ENCODE measurements around the gene FLVCR2.

The FLVCR2 gene, protein sequence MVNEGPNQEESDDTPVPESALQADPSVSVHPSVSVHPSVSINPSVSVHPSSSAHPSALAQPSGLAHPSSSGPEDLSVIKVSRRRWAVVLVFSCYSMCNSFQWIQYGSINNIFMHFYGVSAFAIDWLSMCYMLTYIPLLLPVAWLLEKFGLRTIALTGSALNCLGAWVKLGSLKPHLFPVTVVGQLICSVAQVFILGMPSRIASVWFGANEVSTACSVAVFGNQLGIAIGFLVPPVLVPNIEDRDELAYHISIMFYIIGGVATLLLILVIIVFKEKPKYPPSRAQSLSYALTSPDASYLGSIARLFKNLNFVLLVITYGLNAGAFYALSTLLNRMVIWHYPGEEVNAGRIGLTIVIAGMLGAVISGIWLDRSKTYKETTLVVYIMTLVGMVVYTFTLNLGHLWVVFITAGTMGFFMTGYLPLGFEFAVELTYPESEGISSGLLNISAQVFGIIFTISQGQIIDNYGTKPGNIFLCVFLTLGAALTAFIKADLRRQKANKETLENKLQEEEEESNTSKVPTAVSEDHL

DNA sequence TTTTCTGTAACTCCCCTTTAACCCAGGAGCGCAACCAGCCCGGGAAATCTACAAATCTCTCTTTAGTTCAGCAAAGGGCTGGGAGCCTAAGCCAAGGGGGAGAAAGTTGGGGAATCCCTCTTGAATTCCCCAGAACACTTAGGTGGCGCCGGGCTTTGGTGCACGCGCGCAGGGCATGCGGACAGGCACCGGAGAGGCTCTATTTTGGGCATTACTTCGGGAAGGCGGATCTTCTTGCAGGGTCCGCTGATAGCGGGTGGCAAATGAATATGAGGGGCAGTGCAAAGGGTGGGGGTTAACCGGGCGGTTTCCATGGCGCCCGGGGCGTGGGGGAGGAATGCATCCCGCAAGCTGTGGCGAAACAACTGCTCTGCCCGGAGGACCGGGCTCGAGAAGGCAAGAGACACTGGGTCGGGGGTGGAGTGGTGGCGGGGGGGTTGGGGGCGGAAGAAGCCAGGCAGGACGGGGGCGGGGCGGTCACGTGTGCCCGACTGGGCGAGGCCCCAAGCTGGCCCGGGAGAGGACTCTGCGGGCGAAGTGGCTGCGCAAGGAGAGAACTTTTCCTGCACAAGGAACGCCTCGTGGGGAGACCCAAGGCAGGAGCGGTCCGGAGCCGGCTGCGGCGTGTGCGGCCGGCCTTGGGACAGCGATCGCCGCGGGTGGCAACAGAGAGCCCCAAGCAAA, at the start of gene FLVCR2:
Gene FLVCR2 (plus strand): TSS at position 519 of the 684 bp plus-strand sequence. CDS start 353 bp downstream, outside the sequence.
- H3K4me1 ChIP-seq (ENCODE audit: insufficient read depth, low read length), result peaks cover 17% of the 10 kb centered on the region
- H3K27me3 ChIP-seq (ENCODE audit: insufficient read depth, low read length), result peaks cover 2% of the 10 kb centered on the region
- H3K9me3 ChIP-seq (ENCODE audit: low read length), result peaks cover 2% of the 10 kb centered on the region
- no peaks in the 10 kb centered on the region for H3K36me3 ChIP-seq (ENCODE audit: insufficient read depth, low read length)
- H2AFZ ChIP-seq (ENCODE audit: low read depth, low read length), result peak within 1 kb of the TSS; percentile 77
- H3K4me3 ChIP-seq (ENCODE audit: low read length), result peak within 1 kb of the TSS; percentile 52

DNA sequence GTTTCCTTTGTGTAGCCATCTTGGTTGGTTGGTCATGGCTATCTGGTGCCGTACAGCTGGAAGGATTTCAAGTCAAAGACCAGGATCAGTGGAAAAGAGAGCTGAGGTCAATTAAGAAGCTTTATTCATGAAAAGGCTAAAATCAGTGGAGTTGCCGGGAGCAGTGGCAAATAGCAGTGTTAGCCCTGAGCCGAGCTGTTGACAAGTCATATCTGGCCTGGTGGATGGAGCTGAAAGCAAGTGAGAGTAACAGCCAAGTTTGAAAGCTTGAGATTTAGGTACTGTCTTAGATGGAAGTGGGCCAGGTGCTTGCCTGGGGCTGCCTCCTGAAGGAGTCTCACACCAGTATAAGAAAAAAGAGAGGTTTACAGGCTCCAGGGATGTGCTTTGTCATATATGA, 47.2 kb upstream of the FLVCR2 start:
- Histone ChIP-seq H3K4me1 (ENCODE audit: insufficient read depth, low read length) (no peaks in the 10 kb centered on the region), H2AFZ (ENCODE audit: low read depth, low read length) (no peak overlapping the region), H3K4me3 (ENCODE audit: low read length) (no peak overlapping the region), H3K36me3 (ENCODE audit: insufficient read depth, low read length) (no peaks in the 10 kb centered on the region), H3K27me3 (ENCODE audit: insufficient read depth, low read length) (peaks cover 3% of the 10 kb centered on the region), H3K9me3 (ENCODE audit: low read length) (no peaks in the 10 kb centered on the region)

DNA sequence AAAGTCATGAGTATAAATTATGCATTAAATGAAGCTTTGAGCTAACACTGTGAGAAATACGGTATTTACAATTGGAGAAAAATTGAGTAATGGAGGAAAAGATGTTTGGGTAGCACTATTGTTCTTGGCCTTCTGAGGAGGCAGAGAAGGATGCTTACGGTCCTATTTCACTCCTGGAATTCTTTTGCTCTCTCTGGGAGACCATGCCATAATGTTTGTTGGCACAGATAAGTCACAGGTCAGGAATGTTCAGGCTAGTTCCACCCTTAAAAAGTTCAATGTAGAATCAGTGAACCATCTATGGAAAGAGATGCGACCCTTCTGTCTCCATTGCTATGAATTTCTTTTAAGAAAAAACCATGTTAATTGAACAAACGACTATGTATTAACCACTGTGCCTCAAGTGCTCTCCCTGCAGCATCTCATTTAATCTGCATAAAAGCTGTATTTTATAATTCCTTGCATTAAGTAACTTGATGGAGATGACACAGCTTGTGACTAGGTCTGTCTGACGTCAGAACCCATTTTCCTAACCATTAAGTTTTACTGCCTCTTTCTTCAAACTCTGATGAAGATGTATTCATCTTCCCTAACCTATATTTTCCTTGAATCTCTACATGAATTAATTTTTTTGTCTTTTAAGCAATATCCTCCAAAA, 46.6 kb upstream of the FLVCR2 start:
- no peaks in the 10 kb centered on the region for H3K4me1 ChIP-seq (ENCODE audit: insufficient read depth, low read length)

DNA sequence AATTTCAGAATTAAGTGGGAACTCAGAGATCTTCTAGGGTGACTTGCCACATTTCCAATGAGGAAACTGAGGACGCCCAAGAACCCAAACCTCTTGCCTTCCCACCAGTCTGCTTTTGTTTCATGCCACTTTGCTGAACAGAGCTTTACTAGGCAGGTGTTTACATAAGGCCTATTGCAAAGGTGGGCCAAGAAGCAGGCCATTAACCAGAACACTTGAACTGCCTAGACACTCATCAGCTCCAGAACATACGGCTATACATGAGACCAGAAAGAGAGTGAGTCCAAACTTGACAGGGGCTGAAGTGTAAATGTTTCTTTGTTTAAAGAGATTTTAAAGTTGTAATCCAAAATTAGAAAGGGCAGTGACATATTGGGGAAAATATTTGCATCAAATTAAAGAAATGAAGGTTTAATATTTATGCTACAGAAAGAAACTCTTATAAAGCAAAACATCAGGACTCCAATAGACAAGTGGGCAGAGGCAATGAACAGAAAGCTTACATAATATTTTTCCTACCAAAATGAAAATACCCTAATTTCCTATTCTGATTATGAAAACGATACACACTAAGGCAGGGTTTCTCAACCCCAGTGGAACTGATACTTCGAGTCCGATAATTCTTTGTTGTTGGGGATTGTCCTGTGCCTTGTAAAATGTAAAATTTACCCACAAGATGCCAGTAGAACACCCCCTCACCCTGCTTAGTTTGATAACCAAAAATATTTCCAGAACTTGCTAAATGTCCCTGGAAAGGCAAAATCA, 44.4 kb upstream of the FLVCR2 start:
- Histone ChIP-seq H3K4me3 (ENCODE audit: low read length) (no peak overlapping the region), H3K36me3 (ENCODE audit: insufficient read depth, low read length) (no peaks in the 10 kb centered on the region)

More for the DNA sequence above, 46.6 kb upstream of the FLVCR2 start:
- Histone ChIP-seq H3K36me3 (ENCODE audit: insufficient read depth, low read length) (no peaks in the 10 kb centered on the region), H2AFZ (ENCODE audit: low read depth, low read length) (no peak overlapping the region), H3K4me3 (ENCODE audit: low read length) (no peak overlapping the region), H3K27me3 (ENCODE audit: insufficient read depth, low read length) (peaks cover 3% of the 10 kb centered on the region), H3K9me3 (ENCODE audit: low read length) (no peaks in the 10 kb centered on the region)

DNA sequence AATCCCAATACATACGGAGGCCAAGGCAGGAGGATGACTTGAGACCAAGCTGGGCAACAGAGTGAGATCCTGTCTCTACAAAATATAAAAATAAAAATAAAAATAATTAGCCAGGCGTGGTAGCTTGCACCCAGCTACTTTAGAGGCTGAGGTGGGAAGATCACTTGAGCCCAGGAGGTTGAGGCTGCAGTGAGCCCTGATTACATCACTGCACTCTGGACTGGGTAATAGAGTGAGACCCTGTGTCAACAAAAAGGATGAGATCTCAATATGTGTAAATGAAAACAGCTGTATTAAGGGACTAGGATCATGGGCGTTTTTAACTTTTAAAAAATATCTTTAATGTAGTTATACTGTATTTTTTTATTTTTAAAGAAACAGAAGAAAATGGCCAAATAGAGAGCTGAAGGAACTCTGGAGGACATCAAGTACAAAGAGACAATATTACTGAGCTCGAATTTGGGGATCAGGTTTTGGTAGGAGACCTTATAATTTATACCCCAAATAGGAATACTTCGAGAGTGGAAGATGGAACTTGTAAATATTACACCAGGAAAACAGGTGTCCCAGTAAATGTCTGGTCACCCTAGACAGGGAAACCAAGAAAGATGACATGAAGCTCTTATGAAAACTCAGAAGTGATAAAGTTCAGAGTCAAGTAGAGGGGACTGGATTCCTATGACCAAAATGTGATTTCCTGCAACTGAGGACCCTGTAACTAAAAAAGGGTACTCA, 43.1 kb upstream of the FLVCR2 start:
- Histone ChIP-seq H3K27me3 (ENCODE audit: insufficient read depth, low read length) (peaks cover 3% of the 10 kb centered on the region), H3K36me3 (ENCODE audit: insufficient read depth, low read length) (no peaks in the 10 kb centered on the region), H3K4me1 (ENCODE audit: insufficient read depth, low read length) (no peaks in the 10 kb centered on the region), H3K9me3 (ENCODE audit: low read length) (no peaks in the 10 kb centered on the region), H2AFZ (ENCODE audit: low read depth, low read length) (no peak overlapping the region), H3K4me3 (ENCODE audit: low read length) (no peak overlapping the region)

More for the DNA sequence above, 44.4 kb upstream of the FLVCR2 start:
- H3K9me3 ChIP-seq (ENCODE audit: low read length), result no peaks in the 10 kb centered on the region
- peaks cover 3% of the 10 kb centered on the region for H3K27me3 ChIP-seq (ENCODE audit: insufficient read depth, low read length)
- H2AFZ ChIP-seq (ENCODE audit: low read depth, low read length), result no peak overlapping the region
- H3K4me1 ChIP-seq (ENCODE audit: insufficient read depth, low read length), result no peaks in the 10 kb centered on the region

DNA sequence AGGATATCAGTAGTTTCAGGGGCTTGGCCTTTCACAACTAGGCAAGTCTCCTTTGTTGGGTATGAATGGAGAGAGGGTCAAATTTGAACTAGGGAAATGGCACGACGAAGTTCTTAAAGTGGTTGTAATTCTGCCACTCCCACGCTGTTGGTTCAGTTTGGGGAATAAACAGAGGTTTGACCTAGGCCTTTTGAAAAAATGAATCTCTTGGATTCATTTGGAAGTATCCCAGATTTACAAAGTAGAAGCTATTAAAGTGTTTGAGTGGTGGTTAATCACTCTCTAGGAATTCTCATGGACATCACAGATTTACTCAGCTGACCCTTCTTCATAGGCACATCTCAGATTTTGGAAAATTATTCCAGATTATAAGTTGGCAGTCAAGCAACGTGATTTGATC, 41.3 kb upstream of the FLVCR2 start:
- Histone ChIP-seq H3K9me3 (ENCODE audit: low read length) (no peaks in the 10 kb centered on the region), H3K27me3 (ENCODE audit: insufficient read depth, low read length) (peaks cover 3% of the 10 kb centered on the region), H3K4me1 (ENCODE audit: insufficient read depth, low read length) (no peaks in the 10 kb centered on the region), H3K4me3 (ENCODE audit: low read length) (no peak overlapping the region), H3K36me3 (ENCODE audit: insufficient read depth, low read length) (no peaks in the 10 kb centered on the region), H2AFZ (ENCODE audit: low read depth, low read length) (no peak overlapping the region)

DNA sequence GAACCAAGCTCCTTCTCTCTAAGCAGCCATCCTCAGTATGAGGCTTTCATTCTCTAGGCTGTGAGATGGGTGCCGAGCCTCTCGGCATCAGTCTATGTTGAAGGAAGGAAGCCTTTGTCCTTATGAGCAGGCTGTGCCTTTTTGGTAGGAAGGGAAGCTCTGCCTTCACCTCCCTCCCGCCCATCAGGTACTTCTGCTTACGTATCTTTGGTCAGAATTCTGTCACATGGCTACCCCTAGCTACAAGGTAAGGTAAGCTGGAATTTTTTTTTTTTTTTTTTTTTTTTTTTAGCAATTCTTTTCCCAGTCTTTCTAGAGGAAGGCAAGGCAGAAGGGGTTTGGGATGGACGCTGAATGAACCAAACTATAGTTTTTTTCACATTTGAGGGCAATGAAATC, 39.3 kb upstream of the FLVCR2 start:
- H3K9me3 ChIP-seq (ENCODE audit: low read length), result no peaks in the 10 kb centered on the region
- H3K4me1 ChIP-seq (ENCODE audit: insufficient read depth, low read length), result no peaks in the 10 kb centered on the region
- H2AFZ ChIP-seq (ENCODE audit: low read depth, low read length), result no peak overlapping the region
- no peak overlapping the region for H3K4me3 ChIP-seq (ENCODE audit: low read length)
- H3K27me3 ChIP-seq (ENCODE audit: insufficient read depth, low read length), result peaks cover 3% of the 10 kb centered on the region
- no peaks in the 10 kb centered on the region for H3K36me3 ChIP-seq (ENCODE audit: insufficient read depth, low read length)

DNA sequence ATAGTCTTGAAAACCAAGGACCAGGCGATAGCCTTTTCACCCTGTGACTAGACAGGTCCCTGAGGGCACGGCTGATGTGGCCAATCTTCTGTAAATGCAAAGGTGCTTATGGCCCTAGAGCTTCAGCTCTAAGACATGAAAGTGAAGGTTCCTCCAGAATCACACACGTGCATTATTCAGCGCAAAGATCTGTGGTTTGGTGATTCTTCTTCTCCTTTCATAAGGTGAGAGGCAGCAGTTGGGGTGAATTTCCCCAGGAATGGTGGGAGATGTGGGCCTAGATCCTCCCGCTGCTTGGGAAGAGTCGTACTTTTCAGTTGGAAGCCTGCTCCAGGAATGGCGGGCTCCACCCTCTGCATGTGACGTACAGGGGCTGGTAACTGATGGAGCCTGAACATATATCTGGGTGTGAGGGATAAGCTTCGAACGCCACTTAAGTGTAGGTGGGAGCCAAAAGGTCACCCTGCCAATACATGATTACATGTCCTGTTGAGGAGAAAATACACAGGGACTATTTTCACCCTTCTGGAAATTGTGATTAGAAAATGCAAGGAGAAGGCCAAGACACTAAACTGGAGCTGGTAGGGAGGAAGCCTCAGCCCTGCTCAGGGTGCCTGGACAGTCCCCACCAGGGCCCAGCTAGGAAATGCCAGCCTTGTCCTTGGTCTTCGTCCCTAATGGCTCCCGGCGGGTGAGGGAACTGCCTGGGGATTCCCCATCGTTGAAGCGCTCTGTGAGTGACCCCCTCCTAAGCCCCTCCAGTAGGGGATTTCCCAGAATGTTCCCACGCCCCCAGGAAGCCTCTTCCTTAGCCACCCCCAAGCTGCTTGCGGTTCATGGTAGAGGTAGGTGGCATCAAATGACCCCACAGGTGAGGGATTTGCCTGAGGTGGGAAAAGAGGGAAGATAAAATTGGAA, 38.6 kb upstream of the FLVCR2 start:
- H3K4me3 ChIP-seq (ENCODE audit: low read length), result no peak overlapping the region
- H3K4me1 ChIP-seq (ENCODE audit: insufficient read depth, low read length), result no peaks in the 10 kb centered on the region
- peaks cover 3% of the 10 kb centered on the region for H3K27me3 ChIP-seq (ENCODE audit: insufficient read depth, low read length)
- H2AFZ ChIP-seq (ENCODE audit: low read depth, low read length), result no peak overlapping the region
- H3K9me3 ChIP-seq (ENCODE audit: low read length), result no peaks in the 10 kb centered on the region
- no peaks in the 10 kb centered on the region for H3K36me3 ChIP-seq (ENCODE audit: insufficient read depth, low read length)

DNA sequence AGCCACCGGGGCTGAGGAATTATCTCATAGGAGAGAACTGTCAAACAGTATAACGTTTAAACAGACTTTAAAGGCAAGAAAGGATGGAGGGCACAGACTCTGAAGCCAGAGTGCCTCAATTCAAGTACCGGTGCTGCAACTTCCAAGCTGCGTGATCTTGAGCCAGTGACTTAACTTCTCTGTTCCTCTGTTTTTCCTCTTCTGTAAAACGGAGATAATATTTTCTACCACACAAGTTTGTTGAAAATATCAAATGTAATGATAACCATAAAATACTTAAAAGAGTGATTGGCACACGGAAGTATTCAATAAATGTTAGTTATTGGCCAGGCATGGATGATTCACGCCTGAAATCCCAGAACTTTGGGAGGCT, 38.0 kb upstream of the FLVCR2 start:
- no peak overlapping the region for H3K4me3 ChIP-seq (ENCODE audit: low read length)
- H3K27me3 ChIP-seq (ENCODE audit: insufficient read depth, low read length), result peaks cover 3% of the 10 kb centered on the region
- no peaks in the 10 kb centered on the region for H3K9me3 ChIP-seq (ENCODE audit: low read length)
- no peaks in the 10 kb centered on the region for H3K36me3 ChIP-seq (ENCODE audit: insufficient read depth, low read length)
- H3K4me1 ChIP-seq (ENCODE audit: insufficient read depth, low read length), result no peaks in the 10 kb centered on the region
- no peak overlapping the region for H2AFZ ChIP-seq (ENCODE audit: low read depth, low read length)

DNA sequence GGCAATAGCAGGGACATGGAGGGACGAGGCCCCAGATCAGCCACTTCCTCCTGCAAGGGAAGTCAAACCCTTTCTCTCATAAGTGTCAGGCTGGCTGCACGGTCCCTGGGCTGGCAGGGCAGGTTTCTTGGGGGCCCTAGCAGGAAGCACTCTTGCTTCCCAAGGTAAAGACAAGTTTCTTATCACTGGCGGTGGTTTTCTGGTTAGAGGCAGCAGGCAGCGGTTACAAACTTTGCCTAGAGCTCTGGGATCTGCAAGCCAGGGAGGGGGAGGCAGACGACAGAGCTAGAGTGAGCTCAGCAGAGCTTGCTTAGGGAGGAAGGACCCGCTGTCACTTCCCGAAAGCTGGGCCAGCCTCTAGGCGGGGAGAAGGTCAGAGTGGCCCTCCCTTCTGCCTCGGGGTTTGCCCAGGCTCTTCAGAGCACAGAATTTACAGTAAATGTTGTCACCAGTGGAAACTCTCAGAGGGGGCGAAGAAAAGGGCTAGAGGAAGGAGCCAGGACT, 35.8 kb upstream of the FLVCR2 start:
- Histone ChIP-seq H3K9me3 (ENCODE audit: low read length) (no peaks in the 10 kb centered on the region), H3K27me3 (ENCODE audit: insufficient read depth, low read length) (no peaks in the 10 kb centered on the region), H2AFZ (ENCODE audit: low read depth, low read length) (no peak overlapping the region), H3K4me3 (ENCODE audit: low read length) (no peak overlapping the region), H3K36me3 (ENCODE audit: insufficient read depth, low read length) (no peaks in the 10 kb centered on the region), H3K4me1 (ENCODE audit: insufficient read depth, low read length) (no peaks in the 10 kb centered on the region)

DNA sequence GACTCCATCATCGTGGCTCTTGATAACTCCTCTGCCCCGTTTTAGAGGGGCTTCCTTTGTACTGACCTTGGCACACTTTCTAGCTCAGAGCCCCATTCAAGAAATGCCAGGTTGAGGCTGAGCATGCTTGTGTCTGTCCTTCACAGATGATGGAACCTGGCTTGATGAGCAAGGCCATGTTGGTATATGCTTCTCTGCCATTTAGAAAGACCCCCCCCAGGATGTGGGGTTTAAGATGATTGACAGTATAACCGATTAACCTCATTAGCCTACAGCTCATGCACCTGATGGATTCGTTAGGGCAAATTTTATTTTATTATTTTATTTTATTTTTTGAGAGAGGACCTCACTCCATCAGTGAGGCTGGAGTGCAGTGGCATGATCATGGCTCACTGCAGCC, 35.2 kb upstream of the FLVCR2 start:
- Histone ChIP-seq H3K9me3 (ENCODE audit: low read length) (no peaks in the 10 kb centered on the region), H3K36me3 (ENCODE audit: insufficient read depth, low read length) (no peaks in the 10 kb centered on the region), H3K4me1 (ENCODE audit: insufficient read depth, low read length) (no peaks in the 10 kb centered on the region), H2AFZ (ENCODE audit: low read depth, low read length) (no peak overlapping the region), H3K4me3 (ENCODE audit: low read length) (no peak overlapping the region), H3K27me3 (ENCODE audit: insufficient read depth, low read length) (no peaks in the 10 kb centered on the region)
